Parathyroid adenoma (tissue), 2 donors: ENCODE results near the gene CWF19L1.
A peak's percentile ranks its signal among the peaks of the same experiment; 100 is the strongest.

Source experiments
- H2AFZ ChIP-seq: fragments of 300-600 bp; sonication (generic); one replicate; pipeline ENCODE4 v1.7.0; 2017; ENCODE audit warnings: antibody characterized with exemption, mild to moderate bottlenecking
- H3K27ac ChIP-seq: fragments of 300-600 bp; sonication (generic); one replicate; pipeline ENCODE4 v1.7.0; 2017
- H3K27me3 ChIP-seq: fragments of 300-600 bp; sonication (generic); one replicate; pipeline ENCODE4 v1.7.0; 2017; ENCODE audit warnings: low read length; ENCODE audit not compliant: control insufficient read depth, insufficient read depth
- H3K36me3 ChIP-seq: fragments of 300-600 bp; sonication (generic); one replicate; pipeline ENCODE4 v1.7.0; 2017; ENCODE audit warnings: low read length; ENCODE audit not compliant: control insufficient read depth, insufficient read depth
- H3K4me1 ChIP-seq: fragments of 300-600 bp; sonication (generic); one replicate; pipeline ENCODE4 v1.7.0; 2017; ENCODE audit warnings: control low read depth
- H3K4me2 ChIP-seq: fragments of 300-600 bp; sonication (generic); one replicate; pipeline ENCODE4 v1.7.0; 2017; ENCODE audit warnings: low read length
- H3K4me3 ChIP-seq: fragments of 300-600 bp; sonication (generic); one replicate; pipeline ENCODE4 v1.7.0; 2017; ENCODE audit warnings: low read depth, low read length
- H3K79me2 ChIP-seq: fragments of 300-600 bp; sonication (generic); one replicate; pipeline ENCODE4 v1.7.0; 2017; ENCODE audit warnings: control low read depth
- H3K9ac ChIP-seq: fragments of 300-600 bp; sonication (generic); one replicate; pipeline ENCODE4 v1.7.0; 2017; ENCODE audit warnings: mild to moderate bottlenecking
- H3K9me3 ChIP-seq: fragments of 300-600 bp; sonication (generic); one replicate; pipeline ENCODE4 v1.7.0; 2017; ENCODE audit warnings: low read length; ENCODE audit not compliant: control insufficient read depth
- CTCF ChIP-seq: fragments of 300-600 bp; sonication (generic); IDR thresholded peaks from one replicate; pipeline ENCODE4 v1.7.0; 2017; ENCODE audit warnings: antibody characterized with exemption, mild to moderate bottlenecking
- donor health status: primary hyperparathyroidism.

Gene CWF19L1

GRCh38 chr10:100216006-100216405 lies 51.4 kb downstream of the CWF19L1 start:
- no peak for TF ChIP-seq CTCF
- Histone ChIP-seq H3K9me3 (no peaks in the 10 kb centered on the region), H3K4me1 (no peaks in the 10 kb centered on the region), H3K4me2 (no peak overlapping the region), H3K4me3 (no peak overlapping the region), H3K79me2 (no peaks in the 10 kb centered on the region), H3K36me3 (no peaks in the 10 kb centered on the region), H3K27me3 (no peaks in the 10 kb centered on the region), H3K9ac (no peak overlapping the region), H2AFZ (no peak overlapping the region), H3K27ac (no peak overlapping the region)

GRCh38 chr10:100209303-100209702 lies 58.1 kb downstream of the CWF19L1 start:
- peak overlapping the region; percentile 18 for H3K4me3 ChIP-seq
- H3K27ac ChIP-seq, result peak overlapping the region; percentile 47
- H3K27me3 ChIP-seq, result no peaks in the 10 kb centered on the region
- H3K9ac ChIP-seq, result no peak overlapping the region
- peak overlapping the region; percentile 31 for H3K4me2 ChIP-seq
- no peaks in the 10 kb centered on the region for H3K4me1 ChIP-seq
- H3K79me2 ChIP-seq, result no peaks in the 10 kb centered on the region
- H3K36me3 ChIP-seq, result no peaks in the 10 kb centered on the region
- no peak overlapping the region for H2AFZ ChIP-seq
- no peak for TF ChIP-seq CTCF
- no peaks in the 10 kb centered on the region for H3K9me3 ChIP-seq

- no peaks in the 10 kb centered on the region for H3K9me3 ChIP-seq
- H3K79me2 ChIP-seq, result peaks cover 3% of the 10 kb centered on the region
- no peak overlapping the region for H2AFZ ChIP-seq
- H3K4me2 ChIP-seq, result no peak overlapping the region
- no peaks in the 10 kb centered on the region for H3K27me3 ChIP-seq
- H3K36me3 ChIP-seq, result no peaks in the 10 kb centered on the region
- no peak for TF ChIP-seq CTCF
- no peak overlapping the region for H3K4me3 ChIP-seq
- no peaks in the 10 kb centered on the region for H3K4me1 ChIP-seq
- no peak overlapping the region for H3K9ac ChIP-seq
- no peak overlapping the region for H3K27ac ChIP-seq
Observed at GRCh38 chr10:100208276-100208675, 59.2 kb downstream of the CWF19L1 start.

- Histone ChIP-seq H3K27ac (no peak overlapping the region), H3K4me3 (no peak overlapping the region), H3K4me1 (no peaks in the 10 kb centered on the region), H3K9me3 (no peaks in the 10 kb centered on the region), H3K36me3 (no peaks in the 10 kb centered on the region), H3K79me2 (peaks cover 3% of the 10 kb centered on the region), H2AFZ (no peak overlapping the region), H3K9ac (no peak overlapping the region), H3K27me3 (no peaks in the 10 kb centered on the region), H3K4me2 (no peak overlapping the region)
- TF ChIP-seq CTCF, result no peak
Observed at GRCh38 chr10:100204370-100204769, 63.1 kb downstream of the CWF19L1 start.

- Histone ChIP-seq H3K36me3 (no peaks in the 10 kb centered on the region), H3K9ac (no peak overlapping the region), H3K4me3 (no peak overlapping the region), H3K4me1 (no peaks in the 10 kb centered on the region), H2AFZ (no peak overlapping the region), H3K27ac (no peak overlapping the region), H3K9me3 (no peaks in the 10 kb centered on the region), H3K4me2 (no peak overlapping the region), H3K27me3 (no peaks in the 10 kb centered on the region), H3K79me2 (peaks cover 3% of the 10 kb centered on the region)
- no peak for TF ChIP-seq CTCF
Observed at GRCh38 chr10:100201549-100201948, 65.9 kb downstream of the CWF19L1 start.
